Amygdala (tissue), 56 donors: Measurements from ENCODE around the gene TRAIP.
"Not testable (repeated sequence)": the region's sequence is repeated elsewhere in the genome, so short reads cannot be mapped to it uniquely, and the experiment has no call there.

Experiments
- DNase-seq, 56 donors: peaks; one replicate each; lab custom pipeline; 2025; lab: John Stamatoyannopoulos, UW

Gene TRAIP

GRCh38 chr3:49839193-49839809 is 17.1 kb downstream of the TRAIP start:
- peak in 52 of 56 donors; percentile 11 to 86 (median 56) for DNase-seq

GRCh38 chr3:49831341-49831740 is 25.0 kb downstream of the TRAIP start:
- DNase-seq = no peak

- DNase-seq = no peak
Measured at GRCh38 chr3:49826016-49826415, 30.3 kb downstream of the TRAIP start.

- not testable (repeated sequence) for DNase-seq
Measured at GRCh38 chr3:49823131-49823530, 33.2 kb downstream of the TRAIP start.

- DNase-seq = peak in 12 of 56 donors; percentile 3 to 52 (median 21)
Measured at GRCh38 chr3:49813497-49814174, 42.7 kb downstream of the TRAIP start, which contains the start of gene UBA7. TSS of gene UBA7 (minus strand) at chr3:49813953. CDS start at chr3:49813787, 166 bp downstream.

GRCh38 chr3:49812916-49813496 is 43.4 kb downstream of the TRAIP start:
- no peak for DNase-seq

GRCh38 chr3:49807431-49808114 is 48.8 kb downstream of the TRAIP start:
- DNase-seq = no peak

- no peak for DNase-seq
Measured at GRCh38 chr3:49806850-49807249, 49.5 kb downstream of the TRAIP start.

GRCh38 chr3:49805897-49806701 is 50.3 kb downstream of the TRAIP start:
- DNase-seq = peak in 16 of 56 donors; percentile 7 to 63 (median 28)

- DNase-seq = peak in 28 of 56 donors; percentile 10 to 68 (median 31)
Measured at GRCh38 chr3:49805367-49805782, 51.0 kb downstream of the TRAIP start.

- no peak for DNase-seq
Measured at GRCh38 chr3:49804141-49805041, 52.0 kb downstream of the TRAIP start.

GRCh38 chr3:49803465-49804140 is 52.8 kb downstream of the TRAIP start:
- DNase-seq = peak in 6 of 56 donors; percentile 54 to 73 (median 64)

GRCh38 chr3:49802719-49803464 is 53.5 kb downstream of the TRAIP start, which contains the start of gene INKA1:
TSS of gene INKA1 (plus strand) at chr3:49803261. CDS start at chr3:49803393, 132 bp downstream.
- DNase-seq = peak in 55 of 56 donors; percentile 23 to 89 (median 75)

GRCh38 chr3:49801160-49801559 is 55.2 kb downstream of the TRAIP start:
- no peak for DNase-seq

GRCh38 chr3:49799761-49800160 is 56.6 kb downstream of the TRAIP start, which contains the start of gene CDHR4:
TSS of gene CDHR4 (minus strand) at chr3:49799873. CDS start at chr3:49799812, 61 bp downstream.
- DNase-seq = no peak

- DNase-seq = no peak
Measured at GRCh38 chr3:49799105-49799504, 57.3 kb downstream of the TRAIP start.
